SK-N-SH treated with all-trans-retinoic acid at 6 μM for 48 hours (cell line): ENCODE measurements around the gene HDGFL2.

ENCODE experiments used
- ATAC-seq: fragments of 200-7000 bp; cut with Tn5 transposase; 3 replicates; pipeline ENCODE4 v1.9.1; 2020; ENCODE audit warnings: mild to moderate bottlenecking, moderate library complexity
- ARNTL ChIP-seq: fragments of 450-650 bp; formaldehyde crosslinking; IDR thresholded peaks from 2 replicates; pipeline ENCODE4 v1.5.0; 2020; ENCODE audit warnings: low read depth, mild to moderate bottlenecking, moderate library complexity, borderline replicate concordance
- BACH2 ChIP-seq: fragments of 250-450 bp; sonication (Bioruptor Pico); IDR thresholded peaks from 2 replicates; pipeline ENCODE4 v1.9.0; 2021; ENCODE audit warnings: mild to moderate bottlenecking, borderline replicate concordance
- CSDC2 ChIP-seq: fragments of 250-450 bp; sonication (Bioruptor Pico); IDR thresholded peaks from 2 replicates; pipeline ENCODE4 v1.5.0; 2020; ENCODE audit warnings: mild to moderate bottlenecking, moderate library complexity
- CSRNP3 ChIP-seq: fragments of 250-450 bp; sonication (Bioruptor Pico); IDR thresholded peaks from 2 replicates; pipeline ENCODE4 v1.5.1; 2021; ENCODE audit warnings: mild to moderate bottlenecking, moderate library complexity
- GLIS3 ChIP-seq: fragments of 250-450 bp; sonication (Bioruptor Pico); IDR thresholded peaks from 2 replicates; pipeline ENCODE4 v1.5.0; 2020; ENCODE audit warnings: mild to moderate bottlenecking, moderate library complexity
- ISL1 ChIP-seq: fragments of 250-450 bp; sonication (Bioruptor Pico); IDR thresholded peaks from 2 replicates; pipeline ENCODE4 v2.1.2; 2022; ENCODE audit warnings: mild to moderate bottlenecking, moderate library complexity
- OSR1 ChIP-seq: fragments of 250-450 bp; sonication (Bioruptor Pico); IDR thresholded peaks from 2 replicates; pipeline ENCODE4 v1.8.0; 2022; ENCODE audit warnings: moderate library complexity, mild to moderate bottlenecking, inconsistent platforms
- PATZ1 ChIP-seq: fragments of 250-450 bp; sonication (Bioruptor Pico); IDR thresholded peaks from 2 replicates; pipeline ENCODE4 v1.8.0; 2020; ENCODE audit warnings: mild to moderate bottlenecking, moderate library complexity, borderline replicate concordance
- RARB ChIP-seq: fragments of 250-450 bp; sonication (Bioruptor Pico); IDR thresholded peaks from 2 replicates; pipeline ENCODE4 v1.8.0; 2021; ENCODE audit warnings: mild to moderate bottlenecking, moderate library complexity
- SNAI2 ChIP-seq: fragments of 250-450 bp; sonication (Bioruptor Pico); IDR thresholded peaks from 2 replicates; pipeline ENCODE4 v1.5.0; 2020; ENCODE audit warnings: mild to moderate bottlenecking, moderate library complexity
- TCF4 ChIP-seq: fragments of 250-450 bp; sonication (Bioruptor Pico); IDR thresholded peaks from 2 replicates; pipeline ENCODE4 v1.8.0; 2021; ENCODE audit warnings: mild to moderate bottlenecking, moderate library complexity, borderline replicate concordance
- ZC3H10 ChIP-seq: fragments of 250-450 bp; sonication (Bioruptor Pico); IDR thresholded peaks from 2 replicates; pipeline ENCODE4 v1.5.1; 2021; ENCODE audit warnings: mild to moderate bottlenecking, moderate library complexity
- ZFP3 ChIP-seq: fragments of 250-450 bp; sonication (Bioruptor Pico); IDR thresholded peaks from 2 replicates; pipeline ENCODE4 v1.5.0; 2020; ENCODE audit warnings: mild to moderate bottlenecking, moderate library complexity
- ZNF565 ChIP-seq: fragments of 450-650 bp; formaldehyde crosslinking; conservative IDR thresholded peaks from 2 replicates; pipeline ENCODE4 v1.5.0; 2020; ENCODE audit warnings: low read depth, mild to moderate bottlenecking, moderate library complexity
- ZNF70 ChIP-seq: fragments of 450-650 bp; formaldehyde crosslinking; IDR thresholded peaks from 2 replicates; pipeline ENCODE4 v1.5.0; 2020; ENCODE audit warnings: mild to moderate bottlenecking, moderate library complexity
- ZNF8 ChIP-seq: fragments of 450-650 bp; formaldehyde crosslinking; IDR thresholded peaks from 2 replicates; pipeline ENCODE4 v1.5.0; 2020; ENCODE audit warnings: mild to moderate bottlenecking, moderate library complexity
- TF ChIP-seq, protein P1 (sequence below): fragments of 250-450 bp; sonication (Bioruptor Pico); IDR thresholded peaks from 2 replicates; pipeline ENCODE4 v1.5.1; 2020; ENCODE audit warnings: low read depth, mild to moderate bottlenecking, moderate library complexity
- TF ChIP-seq, protein P2 (sequence below): fragments of 250-450 bp; sonication (Bioruptor Pico); IDR thresholded peaks from 2 replicates; pipeline ENCODE4 v1.8.0; 2021; ENCODE audit warnings: low read depth, mild to moderate bottlenecking, moderate library complexity, borderline replicate concordance
- TF ChIP-seq, protein P3 (sequence below): fragments of 250-450 bp; sonication (Bioruptor Pico); IDR thresholded peaks from 2 replicates; pipeline ENCODE4 v1.5.0; 2020; ENCODE audit warnings: mild to moderate bottlenecking, moderate library complexity

The HDGFL2 gene

GRCh38 chr19:4531562-4532165 is 59.6 kb downstream of the HDGFL2 start:
- TF ChIP-seq, protein P1, sequence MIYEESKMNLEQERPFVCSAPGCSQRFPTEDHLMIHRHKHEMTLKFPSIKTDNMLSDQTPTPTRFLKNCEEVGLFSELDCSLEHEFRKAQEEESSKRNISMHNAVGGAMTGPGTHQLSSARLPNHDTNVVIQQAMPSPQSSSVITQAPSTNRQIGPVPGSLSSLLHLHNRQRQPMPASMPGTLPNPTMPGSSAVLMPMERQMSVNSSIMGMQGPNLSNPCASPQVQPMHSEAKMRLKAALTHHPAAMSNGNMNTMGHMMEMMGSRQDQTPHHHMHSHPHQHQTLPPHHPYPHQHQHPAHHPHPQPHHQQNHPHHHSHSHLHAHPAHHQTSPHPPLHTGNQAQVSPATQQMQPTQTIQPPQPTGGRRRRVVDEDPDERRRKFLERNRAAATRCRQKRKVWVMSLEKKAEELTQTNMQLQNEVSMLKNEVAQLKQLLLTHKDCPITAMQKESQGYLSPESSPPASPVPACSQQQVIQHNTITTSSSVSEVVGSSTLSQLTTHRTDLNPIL (CRISPR knock-in tag) = no peak
- TF ChIP-seq SNAI2 = no peak
- TF ChIP-seq CSDC2 = no peak
- TF ChIP-seq, protein P2, sequence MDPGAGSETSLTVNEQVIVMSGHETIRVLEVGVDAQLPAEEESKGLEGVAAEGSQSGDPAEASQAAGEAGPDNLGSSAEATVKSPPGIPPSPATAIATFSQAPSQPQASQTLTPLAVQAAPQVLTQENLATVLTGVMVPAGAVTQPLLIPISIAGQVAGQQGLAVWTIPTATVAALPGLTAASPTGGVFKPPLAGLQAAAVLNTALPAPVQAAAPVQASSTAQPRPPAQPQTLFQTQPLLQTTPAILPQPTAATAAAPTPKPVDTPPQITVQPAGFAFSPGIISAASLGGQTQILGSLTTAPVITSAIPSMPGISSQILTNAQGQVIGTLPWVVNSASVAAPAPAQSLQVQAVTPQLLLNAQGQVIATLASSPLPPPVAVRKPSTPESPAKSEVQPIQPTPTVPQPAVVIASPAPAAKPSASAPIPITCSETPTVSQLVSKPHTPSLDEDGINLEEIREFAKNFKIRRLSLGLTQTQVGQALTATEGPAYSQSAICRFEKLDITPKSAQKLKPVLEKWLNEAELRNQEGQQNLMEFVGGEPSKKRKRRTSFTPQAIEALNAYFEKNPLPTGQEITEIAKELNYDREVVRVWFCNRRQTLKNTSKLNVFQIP (CRISPR knock-in tag) = no peak
- ATAC-seq = peak; percentile 31

DNA sequence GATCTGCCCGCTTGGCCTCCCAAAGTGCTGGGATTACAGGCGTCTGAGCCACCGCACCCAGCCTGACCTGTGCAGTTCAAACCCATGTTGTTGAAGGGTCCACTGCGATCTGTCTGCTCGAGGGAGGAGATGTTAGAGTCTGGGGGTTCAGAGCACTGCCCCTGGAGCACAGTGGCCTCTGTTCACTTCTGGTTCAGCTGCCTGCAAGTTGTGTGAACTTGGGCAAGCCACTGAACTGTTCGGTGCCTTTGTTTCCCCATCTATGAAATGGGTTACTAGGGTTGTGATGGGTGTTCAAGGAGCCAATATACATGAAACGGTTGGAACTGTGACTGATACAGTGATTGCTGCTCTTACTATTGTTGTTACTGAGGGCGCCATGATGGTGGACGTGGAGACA is 61.2 kb downstream of the HDGFL2 start:
- no peak for TF ChIP-seq ISL1
- TF ChIP-seq ZNF8 = no peak
- TF ChIP-seq ZNF70 (CRISPR knock-in tag) = no peak
- ATAC-seq = no peak

DNA sequence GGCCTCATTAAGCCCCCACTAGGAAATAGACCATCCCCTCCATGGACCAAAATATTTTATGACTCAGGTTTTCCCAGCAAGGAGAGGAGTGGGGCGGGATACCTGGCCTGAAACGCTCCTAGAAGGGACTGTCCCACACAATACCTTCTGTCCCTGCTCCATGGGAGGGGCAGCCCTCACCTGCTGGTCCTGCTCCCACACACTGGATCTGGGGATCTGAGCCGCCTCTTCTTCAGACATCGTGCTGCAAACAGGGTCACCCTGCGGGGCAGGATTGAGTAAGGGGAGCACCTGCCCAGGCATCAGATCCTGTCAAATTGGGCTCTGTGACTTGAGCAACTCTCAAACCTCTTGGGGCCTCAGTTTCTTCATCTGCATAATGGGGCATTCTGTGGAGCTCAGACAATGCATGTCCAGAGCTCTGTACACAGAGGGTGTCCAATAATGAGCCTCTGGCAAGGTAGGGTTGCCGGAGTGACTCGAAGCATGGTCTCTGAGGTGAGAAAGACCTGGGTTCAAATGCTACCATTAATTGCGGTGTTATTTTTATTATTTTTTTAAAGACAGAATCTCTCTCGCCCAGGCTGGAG is 61.8 kb downstream of the HDGFL2 start:
- ATAC-seq = no peak
- TF ChIP-seq SNAI2 (no peak), CSRNP3 (CRISPR knock-in tag) (no peak), RARB (CRISPR knock-in tag) (no peak), ISL1 (no peak), GLIS3 (no peak), ZNF70 (CRISPR knock-in tag) (no peak), OSR1 (CRISPR knock-in tag) (no peak), ZC3H10 (CRISPR knock-in tag) (no peak), ZFP3 (CRISPR knock-in tag) (no peak), TCF4 (CRISPR knock-in tag) (no peak), ZNF8 (no peak), PATZ1 (CRISPR knock-in tag) (no peak), CSDC2 (no peak), ZNF565 (CRISPR knock-in tag) (no peak), ARNTL (no peak), BACH2 (CRISPR knock-in tag) (no peak)
- TF ChIP-seq, protein P1 (CRISPR knock-in tag) = no peak
- TF ChIP-seq, protein P3, sequence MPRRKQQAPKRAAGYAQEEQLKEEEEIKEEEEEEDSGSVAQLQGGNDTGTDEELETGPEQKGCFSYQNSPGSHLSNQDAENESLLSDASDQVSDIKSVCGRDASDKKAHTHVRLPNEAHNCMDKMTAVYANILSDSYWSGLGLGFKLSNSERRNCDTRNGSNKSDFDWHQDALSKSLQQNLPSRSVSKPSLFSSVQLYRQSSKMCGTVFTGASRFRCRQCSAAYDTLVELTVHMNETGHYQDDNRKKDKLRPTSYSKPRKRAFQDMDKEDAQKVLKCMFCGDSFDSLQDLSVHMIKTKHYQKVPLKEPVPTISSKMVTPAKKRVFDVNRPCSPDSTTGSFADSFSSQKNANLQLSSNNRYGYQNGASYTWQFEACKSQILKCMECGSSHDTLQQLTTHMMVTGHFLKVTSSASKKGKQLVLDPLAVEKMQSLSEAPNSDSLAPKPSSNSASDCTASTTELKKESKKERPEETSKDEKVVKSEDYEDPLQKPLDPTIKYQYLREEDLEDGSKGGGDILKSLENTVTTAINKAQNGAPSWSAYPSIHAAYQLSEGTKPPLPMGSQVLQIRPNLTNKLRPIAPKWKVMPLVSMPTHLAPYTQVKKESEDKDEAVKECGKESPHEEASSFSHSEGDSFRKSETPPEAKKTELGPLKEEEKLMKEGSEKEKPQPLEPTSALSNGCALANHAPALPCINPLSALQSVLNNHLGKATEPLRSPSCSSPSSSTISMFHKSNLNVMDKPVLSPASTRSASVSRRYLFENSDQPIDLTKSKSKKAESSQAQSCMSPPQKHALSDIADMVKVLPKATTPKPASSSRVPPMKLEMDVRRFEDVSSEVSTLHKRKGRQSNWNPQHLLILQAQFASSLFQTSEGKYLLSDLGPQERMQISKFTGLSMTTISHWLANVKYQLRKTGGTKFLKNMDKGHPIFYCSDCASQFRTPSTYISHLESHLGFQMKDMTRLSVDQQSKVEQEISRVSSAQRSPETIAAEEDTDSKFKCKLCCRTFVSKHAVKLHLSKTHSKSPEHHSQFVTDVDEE (CRISPR knock-in tag) = no peak
- TF ChIP-seq, all 23 proteins: peak for 0
